ENCODE measurements around the gene CCDC117.

Gene CCDC117

GRCh38 chr22:28831140-28832072 lies 58.9 kb downstream of the CCDC117 start:
- DNase-seq (ENCODE audit: low read depth) = no peak
- H3K4me3 ChIP-seq (ENCODE audit: control insufficient read depth, low read depth, low read length) = no peak overlapping the region
- no peak for TF ChIP-seq CTCF (IDR thresholded peaks at IDR 0.05; ENCODE audit: control insufficient read depth, insufficient read depth, low read depth, low read length, missing control alignments)

GRCh38 chr22:28832731-28833130 lies 60.2 kb downstream of the CCDC117 start:
- TF ChIP-seq CTCF (IDR thresholded peaks at IDR 0.05; ENCODE audit: control insufficient read depth, insufficient read depth, low read depth, low read length, missing control alignments) = no peak
- DNase-seq (ENCODE audit: low read depth) = no peak
- H3K4me3 ChIP-seq (ENCODE audit: control insufficient read depth, low read depth, low read length) = no peak overlapping the region

DNA sequence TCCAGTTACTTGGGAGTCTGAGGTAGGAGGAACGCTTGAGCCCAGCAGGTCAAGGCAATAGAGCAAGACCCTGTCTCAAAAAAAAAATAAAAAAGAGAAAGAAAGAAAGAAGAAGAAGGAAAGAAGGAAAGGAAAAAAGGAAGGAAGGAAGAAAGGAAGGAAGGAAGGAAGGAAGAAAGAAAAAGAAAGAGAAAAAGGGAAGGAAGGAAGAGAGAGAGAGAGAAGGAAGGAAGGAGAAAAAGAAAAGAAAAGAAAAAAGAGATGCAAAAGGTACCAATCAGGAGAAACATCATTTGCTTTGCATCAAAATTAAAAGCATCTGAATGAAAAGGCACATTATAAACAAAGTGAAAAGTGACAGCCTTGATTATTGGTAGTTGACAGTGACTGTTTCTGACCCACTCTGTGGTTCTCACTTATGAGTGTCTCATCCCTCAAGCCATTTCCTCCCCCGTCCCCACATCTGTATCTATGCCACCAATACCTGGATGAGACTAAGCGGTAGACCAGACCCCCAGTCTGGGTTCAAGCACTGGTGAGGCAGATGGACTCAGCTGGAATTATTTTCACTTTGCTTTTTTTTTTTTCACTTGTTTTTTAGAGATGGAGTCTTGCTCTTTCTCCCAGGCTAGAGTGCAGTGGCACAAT lies 60.9 kb downstream of the CCDC117 start:
- TF ChIP-seq CTCF (IDR thresholded peaks at IDR 0.05; ENCODE audit: control insufficient read depth, insufficient read depth, low read depth, low read length, missing control alignments) = no peak
- no peak for DNase-seq (ENCODE audit: low read depth)
- no peak overlapping the region for H3K4me3 ChIP-seq (ENCODE audit: control insufficient read depth, low read depth, low read length)

DNA sequence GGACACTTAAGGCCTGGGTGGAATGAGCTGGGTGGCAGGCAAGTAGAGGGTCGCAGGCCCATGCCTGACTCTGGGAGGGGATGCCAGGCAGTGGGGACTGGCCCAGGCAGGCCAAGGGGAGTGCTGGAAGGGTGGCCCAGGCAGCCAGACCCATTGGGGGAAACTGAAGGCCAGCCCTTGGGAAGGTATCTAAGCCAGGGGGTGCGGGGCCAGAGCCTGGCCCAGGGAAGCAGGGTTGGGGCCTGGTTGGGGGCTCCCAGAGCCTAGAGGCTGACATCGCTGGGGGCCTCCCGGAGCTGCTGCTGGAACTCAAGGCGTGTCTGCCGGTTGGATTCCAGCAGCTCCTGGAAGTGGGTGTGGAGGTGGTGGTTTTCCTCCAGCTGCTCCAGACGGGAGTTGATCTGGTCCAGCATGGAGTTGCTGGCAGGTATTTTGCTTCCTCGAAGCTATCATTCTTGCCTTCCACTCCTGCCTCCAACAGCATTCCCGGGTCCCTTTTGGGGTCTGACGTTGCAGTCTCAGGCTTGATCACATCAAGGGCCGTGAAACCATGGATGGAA lies 63.2 kb downstream of the CCDC117 start:
- no peak for DNase-seq (ENCODE audit: low read depth)
- H3K4me3 ChIP-seq (ENCODE audit: control insufficient read depth, low read depth, low read length) = no peak overlapping the region
- no peak for TF ChIP-seq CTCF (IDR thresholded peaks at IDR 0.05; ENCODE audit: control insufficient read depth, insufficient read depth, low read depth, low read length, missing control alignments)

DNA sequence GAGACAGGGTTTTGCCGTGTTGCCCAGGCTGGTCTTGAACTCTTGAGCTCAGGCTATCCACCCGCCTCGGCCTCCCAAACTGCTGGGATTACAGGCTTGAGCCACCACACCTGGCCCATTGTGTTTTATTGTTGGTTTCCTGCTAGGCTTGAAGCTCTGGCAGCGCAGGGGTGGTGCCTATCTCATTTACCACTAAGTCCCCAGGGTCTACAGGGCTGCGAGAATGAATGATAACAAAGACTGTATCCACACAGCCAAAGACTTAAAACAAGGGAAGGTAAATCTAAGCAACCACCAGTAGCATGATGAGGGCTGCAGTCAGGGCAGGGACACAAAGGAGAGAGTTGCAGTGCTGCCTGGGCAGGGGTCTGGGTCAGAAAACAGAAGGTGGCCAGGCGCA lies 65.1 kb downstream of the CCDC117 start:
- no peak for TF ChIP-seq CTCF (IDR thresholded peaks at IDR 0.05; ENCODE audit: control insufficient read depth, insufficient read depth, low read depth, low read length, missing control alignments)
- no peak overlapping the region for H3K4me3 ChIP-seq (ENCODE audit: control insufficient read depth, low read depth, low read length)
- DNase-seq (ENCODE audit: low read depth) = no peak
